Right lung (tissue), 5 donors: ENCODE results near the gene TIMP4. TPM values are rescaled to one million over a fixed set of nuclear protein-coding genes. Genes with fewer than 3 reads are reported as not detected.

Experiments
- DNase-seq, 2 donors: peaks; one replicate each; pipeline ENCODE4 v3.0.0-alpha.2; 2013
- polyA plus RNA-seq, 5 donors: library from polyadenylated mRNA; unstranded; fragments of 120-200 nt; gene quantifications; one replicate each; pipeline versions ENCODE4 v1.2.1 to v1.2.3, GENCODE V29; 2013; ENCODE audit warnings: inconsistent platforms in 1 of 5, low replicate concordance in 1 of 5; ENCODE audit not compliant: insufficient read length in 5 of 5, insufficient read depth in 1 of 5

TIMP4 gene
- polyA plus RNA-seq, 5 donors, result 0.22 to 0.66 (median 0.26) TPM

DNA sequence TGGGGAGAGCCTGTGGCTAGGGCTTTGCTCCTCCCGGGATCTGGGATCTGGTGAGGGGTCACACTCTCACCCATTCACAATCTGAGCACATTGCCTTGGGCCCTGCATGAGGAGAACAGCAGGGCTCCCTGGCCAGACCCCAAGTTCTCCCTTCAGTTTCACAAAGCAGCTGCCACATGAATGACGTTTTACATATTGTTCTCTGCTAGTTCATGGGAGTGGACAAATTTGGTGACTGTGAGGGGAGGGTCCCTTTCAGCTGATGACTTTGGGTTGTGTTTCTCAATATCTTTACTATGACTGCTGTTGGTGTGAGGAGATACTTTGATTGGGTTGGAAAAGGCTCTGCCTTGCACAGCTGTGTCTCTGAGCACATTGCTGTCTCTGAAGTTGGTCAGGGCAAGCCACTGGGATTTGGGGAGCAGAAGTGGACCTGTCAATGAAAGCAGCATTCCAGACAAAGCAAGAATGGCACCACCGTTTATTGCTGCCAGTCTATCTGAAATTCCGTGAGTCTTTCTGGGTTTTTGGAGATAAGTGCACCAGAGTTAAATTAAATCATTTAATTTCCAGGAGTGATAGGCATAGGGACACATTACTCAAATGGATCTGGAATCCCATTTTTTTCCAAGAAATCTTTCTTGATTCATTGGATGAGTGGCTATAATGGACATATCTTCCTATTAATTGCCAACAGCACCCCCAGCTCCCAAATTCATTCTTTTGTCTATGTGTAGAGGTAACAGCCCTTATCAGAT, 10.3 kb downstream of the TIMP4 start:
- peak; percentile 36 to 48 for DNase-seq

DNA sequence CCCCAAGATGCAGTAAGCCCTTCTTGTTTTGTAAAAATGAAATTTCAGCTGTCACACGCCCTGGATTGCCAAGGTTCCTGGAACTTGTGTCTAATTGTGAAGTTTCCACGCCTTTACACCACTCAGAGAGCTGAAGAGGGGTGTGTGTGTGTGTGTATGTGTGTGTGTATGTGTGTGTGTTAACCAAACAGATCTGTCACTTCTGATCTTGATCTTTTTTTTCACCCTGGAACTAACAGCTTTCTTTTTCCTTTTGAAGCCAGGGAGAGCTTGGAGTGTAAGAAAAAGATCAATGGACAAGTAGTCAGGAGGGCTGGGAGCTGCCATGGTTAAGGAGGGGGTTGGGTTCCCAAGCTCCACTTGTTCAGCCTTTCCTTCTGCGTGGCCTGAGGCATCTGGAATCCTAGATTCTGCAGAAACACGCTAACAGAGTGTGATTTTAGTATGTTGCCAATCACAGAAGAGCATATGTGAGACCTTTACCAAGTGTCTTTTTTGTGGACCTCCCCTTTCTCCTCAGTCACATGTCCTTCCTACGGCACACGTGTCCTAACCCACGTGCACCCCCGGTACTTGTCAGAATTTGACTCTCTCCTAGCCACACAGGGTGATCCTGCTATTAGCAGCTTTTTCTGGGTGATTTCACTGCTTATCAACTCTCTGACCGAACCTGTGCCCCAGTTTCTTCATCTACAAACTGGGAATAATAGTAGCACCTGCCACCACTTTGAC, 11.5 kb downstream of the TIMP4 start:
- DNase-seq, result peak in 1 of 2 donors; percentile 7

DNA sequence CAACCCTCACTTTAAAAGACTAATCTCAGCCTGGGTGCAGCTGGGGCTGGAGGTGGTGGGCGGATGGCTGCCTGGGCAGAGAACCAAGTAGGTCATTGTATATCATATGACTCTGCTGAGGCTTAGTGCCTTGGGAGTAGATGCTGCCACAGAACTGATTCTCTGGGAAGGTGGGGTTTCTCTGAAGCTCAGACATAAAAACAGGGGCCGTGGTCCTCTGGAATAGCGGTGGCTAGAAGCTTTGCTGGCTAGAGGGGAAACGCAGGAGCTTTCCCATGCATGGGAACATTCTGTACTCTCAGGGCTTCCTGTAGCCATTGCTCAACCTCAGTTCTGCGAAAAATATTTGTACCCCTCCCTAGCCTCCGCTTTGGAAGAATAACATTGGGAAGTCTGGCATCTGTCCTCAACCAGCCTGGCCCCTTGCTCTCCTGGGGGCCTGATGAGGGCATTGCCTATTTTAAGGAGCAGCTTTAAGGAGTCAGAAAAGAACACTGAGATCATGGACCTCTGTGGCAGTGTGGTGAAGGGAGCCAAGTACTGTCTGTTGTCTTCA, 14.7 kb downstream of the TIMP4 start:
- DNase-seq, result no peak

DNA sequence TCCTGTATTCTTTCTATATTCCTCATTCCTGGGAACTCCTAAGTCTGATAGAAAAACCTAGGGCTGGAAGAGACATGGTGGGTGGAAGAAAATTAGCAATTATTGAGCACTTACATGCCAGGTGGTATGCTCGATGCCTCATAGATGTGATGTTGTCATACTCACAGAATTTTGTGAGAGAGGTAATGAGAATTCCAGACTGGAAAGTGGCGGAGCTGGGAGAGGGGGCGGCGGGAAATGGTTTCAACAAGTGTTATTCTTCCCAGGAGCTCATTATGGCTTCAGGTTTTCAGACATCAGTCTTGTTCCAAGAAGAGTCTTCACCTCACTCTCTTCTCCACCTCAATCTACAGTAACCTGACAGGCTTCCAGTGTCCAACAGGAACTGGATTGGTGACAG, 16.2 kb downstream of the TIMP4 start:
- DNase-seq, result no peak

DNA sequence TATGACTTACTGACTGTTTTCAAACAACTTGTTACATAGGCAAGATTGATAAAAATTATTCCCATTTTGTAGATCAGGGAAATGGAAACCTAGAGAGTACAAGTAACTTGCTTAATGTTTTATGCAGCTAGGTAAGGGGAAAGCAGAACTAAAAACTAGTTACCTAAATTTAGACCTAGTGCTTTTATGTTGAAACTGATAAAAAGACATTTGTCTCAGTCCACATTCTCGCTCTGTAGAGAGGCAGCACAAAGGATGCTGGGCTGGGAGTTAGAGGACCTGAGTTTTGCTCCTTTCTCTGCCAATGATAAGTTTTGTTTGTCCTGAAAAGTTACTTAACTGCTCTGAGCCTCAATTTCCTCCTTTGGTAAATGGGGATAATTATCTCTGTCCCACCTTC, 17.4 kb downstream of the TIMP4 start:
- no peak for DNase-seq

DNA sequence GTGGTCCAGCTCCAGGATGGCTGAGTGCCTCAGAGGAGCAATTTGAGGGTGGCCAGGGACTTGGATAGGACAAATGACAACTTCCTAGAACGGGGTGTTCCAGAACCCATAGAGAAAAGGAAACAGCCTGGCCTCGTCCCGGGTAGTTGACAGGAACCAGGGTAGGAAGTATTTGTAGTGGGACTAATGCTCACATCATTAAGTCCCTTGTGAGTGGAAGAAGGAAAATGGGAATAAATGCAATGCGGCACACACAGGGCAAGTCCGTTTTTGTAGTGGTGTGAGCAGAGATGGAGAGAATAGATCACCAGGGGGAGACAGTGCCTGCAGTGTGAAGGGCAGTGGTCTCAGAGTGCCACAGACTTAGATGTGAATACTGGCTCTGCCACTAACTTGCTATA, 19.6 kb downstream of the TIMP4 start:
- peak in 1 of 2 donors; percentile 61 for DNase-seq

DNA sequence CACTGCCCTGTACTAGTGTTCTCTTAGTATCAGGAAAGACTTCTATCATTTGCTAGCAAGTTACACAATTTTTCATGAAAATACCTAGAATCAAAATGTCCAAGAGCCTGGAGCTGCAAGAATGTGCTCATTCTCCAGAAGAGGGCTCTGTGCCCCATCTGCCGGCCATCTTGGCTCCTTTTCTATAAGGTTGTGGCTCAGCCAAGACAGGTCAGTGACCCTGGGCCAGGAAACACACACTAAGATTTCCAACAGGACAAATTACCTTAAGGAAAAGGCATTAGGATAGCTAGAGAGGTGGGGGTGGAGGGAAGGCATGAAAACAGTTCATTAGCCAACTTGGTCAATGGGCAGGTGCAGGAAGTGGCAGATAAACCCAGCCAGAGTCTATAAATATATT, 20.7 kb downstream of the TIMP4 start:
- DNase-seq, result no peak

DNA sequence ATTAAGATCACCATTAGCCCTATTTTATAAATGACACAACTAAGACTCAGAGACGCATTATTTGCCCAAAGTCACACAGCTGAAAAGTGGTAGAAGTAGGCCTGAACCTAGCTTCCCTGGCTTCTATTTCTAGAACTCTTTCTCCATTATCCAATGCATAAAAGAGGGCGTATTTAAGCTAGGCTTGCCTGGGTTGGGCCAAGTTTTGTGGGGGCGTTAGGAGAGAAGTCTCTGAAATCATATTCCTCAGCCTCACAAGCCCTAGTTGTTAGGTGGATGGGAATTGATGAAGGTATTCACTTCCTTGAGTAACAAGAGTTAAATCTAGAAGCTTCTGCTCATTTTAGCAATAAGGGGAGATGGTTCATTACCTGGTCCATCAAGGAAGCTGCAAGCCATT, 22.3 kb downstream of the TIMP4 start:
- DNase-seq, result no peak

DNA sequence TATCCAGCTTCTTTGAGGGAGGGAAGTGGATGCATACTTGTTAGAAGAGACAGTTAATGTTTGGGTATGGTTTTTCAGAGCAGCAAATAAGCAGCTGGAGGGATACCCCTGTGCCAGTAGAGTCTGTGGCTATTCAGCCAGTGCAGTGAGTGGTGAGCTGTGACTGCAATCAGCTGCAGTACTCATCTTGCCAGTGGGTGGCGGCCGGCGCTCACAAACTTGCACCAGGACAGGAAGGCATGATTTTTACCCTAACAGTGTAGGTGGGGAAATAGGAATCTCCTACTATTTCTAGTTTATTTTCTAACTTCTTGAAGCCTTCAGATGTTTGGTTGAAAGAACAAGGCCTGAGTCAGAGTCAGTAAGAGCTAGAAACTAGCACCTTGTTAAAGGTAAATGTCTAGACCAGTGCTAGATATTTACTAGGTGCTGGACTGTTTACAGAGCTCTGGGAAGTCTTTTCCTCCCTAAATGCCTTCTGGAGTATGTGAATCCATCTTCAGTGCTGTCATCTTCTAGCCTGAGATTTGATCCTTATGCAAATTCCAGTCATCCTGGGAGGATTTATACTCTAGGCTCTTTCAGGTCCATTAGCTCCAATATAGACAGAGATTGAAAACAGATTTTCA, 23.6 kb downstream of the TIMP4 start:
- peak in 1 of 2 donors; percentile 55 for DNase-seq

DNA sequence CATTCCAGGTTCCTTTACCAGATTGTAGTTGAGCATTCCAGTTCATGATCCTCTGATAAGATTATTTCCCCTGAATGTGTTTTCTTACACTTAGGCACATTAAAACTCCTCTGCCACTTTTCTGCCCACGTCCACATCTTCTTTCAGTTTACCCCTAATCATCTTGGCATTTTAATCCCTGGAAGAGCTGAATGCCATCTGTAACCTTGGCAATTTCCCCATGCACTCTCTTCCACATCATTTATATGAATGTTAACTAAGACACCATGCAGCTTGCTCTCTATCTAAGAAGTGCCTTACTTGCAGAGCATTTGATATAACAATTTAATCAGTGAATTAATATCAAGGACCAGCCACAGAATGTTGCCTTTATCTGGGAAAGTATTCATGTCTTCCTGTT, 25.8 kb downstream of the TIMP4 start:
- no peak for DNase-seq

DNA sequence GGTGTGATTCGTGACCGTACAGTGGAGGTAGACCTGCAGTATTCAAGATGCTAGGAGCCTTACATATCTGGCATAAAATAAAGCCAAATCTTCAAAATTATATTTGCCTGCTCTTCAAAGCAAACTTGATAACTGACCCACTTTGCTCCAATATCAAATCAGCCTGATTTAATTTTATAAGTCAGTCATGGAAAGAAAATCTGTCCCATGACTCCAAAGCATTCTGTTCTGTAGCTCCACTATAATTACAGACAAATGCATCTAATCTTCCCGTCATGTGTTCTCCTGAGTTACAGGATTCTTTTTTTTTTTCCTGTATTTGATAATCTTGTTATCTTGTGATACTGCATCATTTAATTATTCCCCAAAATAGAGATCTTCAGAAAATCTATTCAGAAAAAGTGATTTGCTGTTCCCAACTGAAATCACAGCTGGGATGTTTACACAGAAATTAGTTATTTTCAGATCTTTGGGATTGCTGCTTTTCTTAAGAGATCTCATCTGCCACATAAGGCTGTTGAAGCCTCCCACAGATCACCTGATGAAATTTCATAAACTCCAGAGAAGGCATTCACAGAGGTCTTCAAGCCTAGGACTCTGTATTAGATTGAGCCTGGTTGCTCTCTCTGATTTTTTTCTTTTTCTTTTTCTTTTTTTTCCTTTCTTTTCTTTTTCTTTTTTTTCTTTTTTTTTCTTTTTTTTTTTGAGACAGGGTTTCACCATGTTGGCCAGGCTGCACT, 27.2 kb downstream of the TIMP4 start:
- no peak for DNase-seq

DNA sequence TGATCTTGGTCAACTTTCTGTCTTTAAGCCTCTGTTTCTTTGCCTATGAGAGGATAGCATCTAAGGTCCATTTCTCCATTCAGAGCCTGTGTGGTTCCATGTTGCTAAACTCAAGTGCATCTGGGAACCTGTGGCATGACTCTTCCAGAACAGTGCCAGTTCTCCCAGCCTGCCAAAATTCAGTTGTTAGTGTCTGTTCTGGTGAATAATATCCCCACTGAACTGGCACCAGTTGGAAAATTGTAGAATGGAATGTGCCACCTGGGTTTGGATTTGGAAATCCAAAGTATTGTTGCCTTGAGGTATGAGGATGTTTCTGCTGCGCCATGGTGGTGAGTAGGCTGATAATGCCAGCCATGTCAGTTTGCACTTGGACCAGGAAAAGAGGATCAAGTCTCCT, 31.3 kb downstream of the TIMP4 start:
- DNase-seq, result no peak

DNA sequence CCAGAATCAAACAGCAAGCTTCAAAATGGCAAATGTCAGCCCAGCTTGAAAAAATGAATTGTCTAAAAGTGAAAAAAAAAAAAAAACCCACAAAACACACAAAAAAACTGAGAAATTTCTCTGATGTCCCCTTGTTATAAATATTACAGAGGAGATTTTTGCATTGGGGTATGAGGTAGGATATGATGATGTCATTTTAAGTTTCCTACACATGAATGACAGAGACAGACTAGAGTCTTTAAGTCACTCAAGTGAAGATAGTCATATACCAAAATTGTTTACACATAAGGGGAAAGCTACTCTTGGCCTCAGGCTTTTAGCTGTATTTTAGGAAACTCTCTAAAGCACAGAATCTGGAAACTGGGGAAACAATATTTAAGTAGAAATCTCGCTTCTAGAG, 32.9 kb downstream of the TIMP4 start:
- DNase-seq, result no peak

DNA sequence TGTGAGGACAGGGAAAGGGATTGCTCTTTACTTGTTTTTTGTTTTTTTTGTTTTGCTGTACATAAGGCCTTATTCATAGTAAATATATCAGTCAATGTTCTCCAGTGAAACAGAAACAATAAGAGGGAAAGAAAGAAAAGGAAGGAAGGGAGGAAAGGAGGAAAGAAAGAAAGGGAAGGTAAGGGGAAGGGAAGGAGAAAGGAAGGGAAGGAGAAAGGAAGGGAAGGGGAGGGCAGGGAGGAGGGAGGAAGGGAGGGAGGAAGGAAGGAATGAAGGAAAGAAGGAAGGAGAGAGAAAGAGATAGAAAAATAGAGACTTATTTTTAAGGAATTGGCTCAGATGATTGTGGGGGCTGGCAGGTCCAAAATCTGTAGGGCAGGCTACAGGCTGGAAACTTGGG, 37.2 kb downstream of the TIMP4 start:
- DNase-seq, result no peak

DNA sequence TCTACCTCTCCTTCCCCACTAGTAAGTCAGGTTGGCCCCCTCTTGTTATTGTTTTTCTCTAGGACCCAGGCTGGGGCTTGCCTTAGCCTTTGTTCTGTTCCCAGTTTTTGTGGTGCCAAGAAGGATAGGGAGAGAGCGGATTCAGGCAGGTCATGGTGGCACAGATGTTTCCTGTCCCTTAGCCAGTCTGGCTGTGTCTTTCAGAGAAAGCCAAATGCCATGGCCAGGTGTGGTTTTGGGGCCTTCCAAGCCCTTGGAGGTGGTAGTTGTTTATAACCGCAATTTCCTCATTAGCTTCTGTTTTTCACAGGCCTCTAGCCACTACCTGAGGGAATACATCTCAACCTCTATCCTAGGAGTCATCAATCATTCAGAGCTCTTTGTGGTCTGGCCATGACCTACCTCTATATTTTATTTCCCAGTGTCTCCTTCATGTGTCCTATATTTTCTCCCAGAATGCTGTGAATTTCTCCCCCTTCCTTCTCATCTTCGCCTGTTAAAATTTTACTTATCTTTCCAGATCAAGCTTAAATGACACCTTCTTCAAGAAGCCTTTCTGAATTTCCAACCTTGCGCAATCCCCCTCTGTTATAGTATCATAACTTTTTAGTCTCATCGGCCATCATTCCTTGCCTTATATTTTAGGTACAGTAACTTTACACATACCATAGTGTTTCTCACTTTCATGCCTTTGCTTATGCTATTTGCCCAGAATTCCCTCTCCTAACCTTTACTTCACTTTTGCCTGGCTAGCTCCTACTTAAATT, 38.2 kb downstream of the TIMP4 start:
- no peak for DNase-seq

DNA sequence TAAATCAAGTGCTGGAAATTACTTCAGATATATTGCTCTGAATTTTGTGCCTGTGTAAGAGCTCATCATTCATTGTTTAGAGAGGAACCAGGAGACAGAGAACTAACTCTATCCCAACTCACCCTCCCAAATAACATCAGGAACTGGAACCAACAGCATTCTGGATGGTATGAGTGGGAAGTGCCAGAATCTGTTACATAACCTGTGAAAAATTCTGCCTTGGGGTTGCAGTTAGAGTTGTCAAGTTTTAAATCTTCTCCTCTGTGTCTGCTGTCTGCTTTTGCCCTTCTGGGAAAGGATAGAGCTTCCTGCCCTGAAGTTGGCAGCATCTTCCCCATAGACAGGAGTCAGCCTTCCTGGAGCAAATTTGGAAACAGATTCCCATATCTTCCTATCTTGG, 41.2 kb downstream of the TIMP4 start:
- no peak for DNase-seq

DNA sequence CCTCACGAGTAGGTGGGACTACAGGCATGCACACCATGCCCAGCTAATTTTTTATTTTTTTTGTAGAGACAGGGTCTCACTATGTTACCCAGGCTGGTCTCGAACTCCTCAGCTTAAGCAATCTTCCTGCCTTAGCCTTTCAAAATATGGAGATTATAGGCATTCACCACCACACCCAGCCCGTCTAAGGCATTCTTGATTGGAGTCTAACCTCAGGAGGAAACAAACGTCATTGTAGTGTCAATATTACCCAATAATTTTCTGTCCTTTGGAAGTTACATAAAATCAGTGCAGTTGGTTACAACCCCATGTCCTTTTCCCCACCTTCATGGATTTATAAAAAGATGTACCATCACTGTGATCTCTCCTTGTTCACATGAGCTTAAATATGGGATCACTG, 41.8 kb downstream of the TIMP4 start:
- no peak for DNase-seq

DNA sequence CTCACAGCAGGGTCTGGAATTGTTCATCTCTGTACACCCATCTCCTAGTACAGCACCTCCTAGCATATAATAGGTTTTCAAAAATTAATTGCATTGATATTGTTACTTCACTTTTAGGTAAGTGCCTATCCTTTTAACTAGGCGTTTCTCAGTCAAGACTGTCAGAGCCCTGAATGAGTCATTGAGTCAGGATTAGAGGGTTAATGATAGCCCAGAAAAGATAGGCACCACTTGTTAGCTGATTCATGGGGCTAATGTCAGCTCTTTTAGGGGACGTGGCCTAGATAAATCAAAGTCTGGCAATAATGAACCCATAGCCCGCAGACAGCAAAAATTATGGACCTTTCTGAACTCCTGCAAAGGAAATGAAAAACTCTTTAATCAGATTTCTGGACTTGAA, 42.9 kb downstream of the TIMP4 start:
- no peak for DNase-seq

DNA sequence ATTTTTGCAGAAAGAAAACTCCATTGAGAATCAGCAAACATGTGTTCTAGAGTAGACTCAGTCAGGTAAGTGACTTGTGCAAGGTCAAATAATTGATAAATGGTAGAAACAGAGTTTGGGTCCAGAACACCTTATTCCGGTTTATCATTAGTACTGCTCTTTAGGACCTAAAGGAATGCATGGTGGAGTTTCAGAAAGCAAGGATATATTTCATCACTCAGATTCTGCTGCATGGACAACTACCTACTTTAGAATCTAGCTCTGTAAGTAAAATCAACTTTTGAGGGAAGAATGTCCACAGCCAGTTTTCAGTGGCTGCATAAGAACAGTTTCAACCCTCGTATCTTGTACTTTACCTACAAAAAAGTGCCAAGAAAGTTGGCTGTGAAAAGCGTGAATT, 43.6 kb downstream of the TIMP4 start:
- no peak for DNase-seq

DNA sequence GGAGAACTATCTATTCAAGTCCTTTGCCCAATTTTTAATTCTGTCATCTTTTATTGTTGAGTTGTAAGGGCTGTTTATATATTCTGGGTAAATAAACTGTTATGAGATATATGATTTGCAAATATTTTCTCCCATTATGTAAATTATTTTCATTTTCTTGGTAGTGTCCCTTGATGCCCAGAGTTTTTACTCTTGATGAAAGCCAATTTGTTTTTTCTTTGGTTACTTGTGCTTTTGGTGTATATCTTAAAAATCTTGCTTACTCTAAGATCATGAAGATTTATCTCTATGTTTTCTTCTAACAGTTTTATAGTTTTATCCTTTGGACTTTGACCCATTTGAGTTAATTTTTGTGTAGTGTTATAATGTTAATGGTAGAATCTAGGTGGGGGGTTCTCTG, 44.5 kb downstream of the TIMP4 start:
- no peak for DNase-seq

DNA sequence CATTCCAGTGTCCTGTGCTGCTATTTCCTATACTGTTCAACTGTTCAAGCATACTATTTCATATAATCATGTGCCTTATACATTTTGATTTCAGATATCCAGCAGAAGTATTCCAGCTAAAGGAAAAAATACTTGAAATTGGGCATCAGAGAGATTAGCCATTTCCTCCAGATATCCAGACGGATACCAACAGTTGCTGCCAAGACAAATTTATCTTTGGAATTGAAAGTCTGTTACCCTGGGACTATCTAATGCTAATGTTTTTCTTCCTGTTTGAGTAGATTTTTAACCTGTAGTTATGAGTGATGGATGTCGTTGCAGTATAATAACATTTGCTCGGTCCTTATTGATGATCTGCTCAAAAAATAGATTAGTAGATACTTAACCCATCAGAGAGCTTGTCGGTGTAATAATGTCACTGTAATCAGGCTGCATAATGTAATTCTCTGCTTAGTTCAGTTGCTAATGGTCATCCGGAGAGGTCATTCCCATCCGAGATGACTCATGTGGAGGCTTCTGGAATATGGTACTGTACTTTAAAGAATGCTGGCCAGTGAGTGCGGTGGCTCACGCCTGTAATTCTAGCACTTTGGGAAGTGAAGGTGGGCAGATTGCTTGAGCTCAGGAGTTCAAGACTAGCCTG, 51.5 kb downstream of the TIMP4 start:
- peak in 1 of 2 donors; percentile 1 for DNase-seq
